ENCODE data around the gene RASA3.

- TF ChIP-seq, protein P1, sequence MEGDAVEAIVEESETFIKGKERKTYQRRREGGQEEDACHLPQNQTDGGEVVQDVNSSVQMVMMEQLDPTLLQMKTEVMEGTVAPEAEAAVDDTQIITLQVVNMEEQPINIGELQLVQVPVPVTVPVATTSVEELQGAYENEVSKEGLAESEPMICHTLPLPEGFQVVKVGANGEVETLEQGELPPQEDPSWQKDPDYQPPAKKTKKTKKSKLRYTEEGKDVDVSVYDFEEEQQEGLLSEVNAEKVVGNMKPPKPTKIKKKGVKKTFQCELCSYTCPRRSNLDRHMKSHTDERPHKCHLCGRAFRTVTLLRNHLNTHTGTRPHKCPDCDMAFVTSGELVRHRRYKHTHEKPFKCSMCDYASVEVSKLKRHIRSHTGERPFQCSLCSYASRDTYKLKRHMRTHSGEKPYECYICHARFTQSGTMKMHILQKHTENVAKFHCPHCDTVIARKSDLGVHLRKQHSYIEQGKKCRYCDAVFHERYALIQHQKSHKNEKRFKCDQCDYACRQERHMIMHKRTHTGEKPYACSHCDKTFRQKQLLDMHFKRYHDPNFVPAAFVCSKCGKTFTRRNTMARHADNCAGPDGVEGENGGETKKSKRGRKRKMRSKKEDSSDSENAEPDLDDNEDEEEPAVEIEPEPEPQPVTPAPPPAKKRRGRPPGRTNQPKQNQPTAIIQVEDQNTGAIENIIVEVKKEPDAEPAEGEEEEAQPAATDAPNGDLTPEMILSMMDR (IDR thresholded peaks at IDR 0.05; ENCODE audit: extremely low read depth in 1 of 2, insufficient read depth in 1 of 2, low read depth in 1 of 2, low read length in 2 of 2), result no peak
- no peak for TF ChIP-seq POLR2A (IDR thresholded peaks at IDR 0.05; ENCODE audit: low read depth, low read length)
- TF ChIP-seq, protein P2, sequence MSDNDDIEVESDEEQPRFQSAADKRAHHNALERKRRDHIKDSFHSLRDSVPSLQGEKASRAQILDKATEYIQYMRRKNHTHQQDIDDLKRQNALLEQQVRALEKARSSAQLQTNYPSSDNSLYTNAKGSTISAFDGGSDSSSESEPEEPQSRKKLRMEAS (IDR thresholded peaks at IDR 0.05; ENCODE audit: insufficient read depth, insufficient read length), result no peak
- no peak for TF ChIP-seq POLR2AphosphoS5 (IDR thresholded peaks at IDR 0.05; ENCODE audit: insufficient read depth, low read depth, low read length)
Observed at GRCh38 chr13:114066956-114067355, 65.5 kb downstream of the RASA3 start.

All from endothelial cell of umbilical vein (primary cell).